SU-DHL-6 (cell line): ENCODE data around the gene AQP1.

Experiments
- H2AFZ ChIP-seq: fragments of 200-600 bp; sonication (generic); 2 replicates; pipeline ENCODE4 v1.6.1; 2014; ENCODE audit warnings: low read depth, mild to moderate bottlenecking, moderate library complexity, mixed read lengths, antibody characterized with exemption, low read length; ENCODE audit not compliant: severe bottlenecking
- H3F3A ChIP-seq: fragments of 200-600 bp; shearing (Covaris generic); 2 replicates; pipeline ENCODE4 v1.6.0; 2016; ENCODE audit warnings: antibody characterized with exemption, mild to moderate bottlenecking; ENCODE audit not compliant: insufficient read depth
- H3K27ac ChIP-seq: fragments of 200-600 bp; sonication (generic); 2 replicates; pipeline ENCODE4 v1.5.1; 2016; ENCODE audit warnings: low read depth, mild to moderate bottlenecking, low read length, moderate library complexity, mixed read lengths
- H3K27me3 ChIP-seq: fragments of 200-600 bp; sonication (generic), shearing (Covaris generic); 2 replicates; pipeline ENCODE4 v1.6.0; 2014; ENCODE audit warnings: mild to moderate bottlenecking, low read length
- H3K36me3 ChIP-seq: fragments of 200-600 bp; sonication (generic); 2 replicates; pipeline ENCODE4 v1.6.1; 2014; ENCODE audit warnings: mild to moderate bottlenecking, low read length, mixed read lengths
- H3K4me2 ChIP-seq: fragments of 300-600, 200-600 bp; shearing (Covaris generic), sonication (generic); 2 replicates; pipeline ENCODE4 v1.6.0; 2014; ENCODE audit warnings: low read length, low read depth, mild to moderate bottlenecking; ENCODE audit not compliant: poor library complexity, severe bottlenecking
- H3K4me3 ChIP-seq: fragments of 200-600 bp; sonication (generic); 2 replicates; pipeline ENCODE4 v1.5.1; 2014; ENCODE audit warnings: antibody characterized with exemption, low read length, mild to moderate bottlenecking, mixed read lengths; ENCODE audit not compliant: insufficient read depth, poor library complexity, severe bottlenecking
- H3K79me2 ChIP-seq: fragments of 200-600 bp; sonication (generic); 2 replicates; pipeline ENCODE4 v1.6.1; 2014; ENCODE audit warnings: mild to moderate bottlenecking, low read length, moderate library complexity; ENCODE audit not compliant: insufficient read depth
- H3K9ac ChIP-seq: fragments of 200-600 bp; sonication (generic); 2 replicates; pipeline ENCODE4 v1.7.0; 2014; ENCODE audit warnings: mild to moderate bottlenecking, low read length
- H3K9me2 ChIP-seq: fragments of 200-600 bp; sonication (generic); replicated peaks from 2 replicates; pipeline ENCODE4 v1.6.1; 2014; ENCODE audit warnings: low read length; ENCODE audit not compliant: insufficient read depth
- H3K9me3 ChIP-seq: fragments of 200-600 bp; sonication (generic); 2 replicates; pipeline ENCODE4 v1.6.1; 2014; ENCODE audit warnings: low read length, mixed read lengths; ENCODE audit not compliant: insufficient read depth
- H4K20me1 ChIP-seq: fragments of 200-600 bp; sonication (generic); 2 replicates; pipeline ENCODE4 v1.6.1; 2014; ENCODE audit warnings: low read depth, mild to moderate bottlenecking, antibody characterized with exemption, low read length, moderate library complexity, mixed read lengths
- EZH2phosphoT487 ChIP-seq: fragments of 200-600 bp; sonication (generic), shearing (Covaris generic); conservative IDR thresholded peaks from 2 replicates; pipeline ENCODE4 v1.6.1; 2018; ENCODE audit warnings: mild to moderate bottlenecking, antibody characterized with exemption, low read length, moderate library complexity, mixed read lengths
- TF ChIP-seq, protein P1 (sequence below): fragments of 200-600 bp; sonication (generic); IDR thresholded peaks from one replicate; pipeline ENCODE4 v1.5.1; 2017; ENCODE audit warnings: antibody characterized with exemption, mild to moderate bottlenecking, low read length, moderate library complexity; ENCODE audit not compliant: insufficient read depth, poor library complexity, severe bottlenecking

Gene AQP1

DNA sequence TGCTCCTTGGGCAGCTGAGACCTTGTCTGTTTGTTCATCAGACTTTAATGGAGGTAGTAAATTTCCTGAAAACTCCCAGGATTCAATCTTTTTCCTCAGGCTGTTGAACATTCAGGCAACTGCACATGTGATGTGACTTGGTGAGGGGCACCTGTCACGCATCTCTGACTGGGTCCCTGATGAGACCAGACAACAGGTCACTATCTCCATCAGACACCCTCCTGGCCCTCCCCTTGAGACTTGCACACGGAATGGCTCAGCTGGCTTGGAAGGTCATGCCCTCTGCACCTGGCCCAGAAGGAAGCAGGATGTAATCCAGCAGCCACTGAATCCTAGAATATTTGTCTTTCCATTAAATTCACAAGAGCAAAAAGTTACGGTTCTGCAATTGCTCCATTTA is 15.9 kb downstream of the AQP1 start:
- H3F3A ChIP-seq = no peaks in the 10 kb centered on the region
- H2AFZ ChIP-seq = no peak overlapping the region
- H3K4me2 ChIP-seq = no peak overlapping the region
- no peak overlapping the region for H3K27ac ChIP-seq
- H3K9me2 ChIP-seq = no peaks in the 10 kb centered on the region
- no peak overlapping the region for H3K9ac ChIP-seq
- TF ChIP-seq, protein P1, sequence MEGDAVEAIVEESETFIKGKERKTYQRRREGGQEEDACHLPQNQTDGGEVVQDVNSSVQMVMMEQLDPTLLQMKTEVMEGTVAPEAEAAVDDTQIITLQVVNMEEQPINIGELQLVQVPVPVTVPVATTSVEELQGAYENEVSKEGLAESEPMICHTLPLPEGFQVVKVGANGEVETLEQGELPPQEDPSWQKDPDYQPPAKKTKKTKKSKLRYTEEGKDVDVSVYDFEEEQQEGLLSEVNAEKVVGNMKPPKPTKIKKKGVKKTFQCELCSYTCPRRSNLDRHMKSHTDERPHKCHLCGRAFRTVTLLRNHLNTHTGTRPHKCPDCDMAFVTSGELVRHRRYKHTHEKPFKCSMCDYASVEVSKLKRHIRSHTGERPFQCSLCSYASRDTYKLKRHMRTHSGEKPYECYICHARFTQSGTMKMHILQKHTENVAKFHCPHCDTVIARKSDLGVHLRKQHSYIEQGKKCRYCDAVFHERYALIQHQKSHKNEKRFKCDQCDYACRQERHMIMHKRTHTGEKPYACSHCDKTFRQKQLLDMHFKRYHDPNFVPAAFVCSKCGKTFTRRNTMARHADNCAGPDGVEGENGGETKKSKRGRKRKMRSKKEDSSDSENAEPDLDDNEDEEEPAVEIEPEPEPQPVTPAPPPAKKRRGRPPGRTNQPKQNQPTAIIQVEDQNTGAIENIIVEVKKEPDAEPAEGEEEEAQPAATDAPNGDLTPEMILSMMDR = no peak
- TF ChIP-seq EZH2phosphoT487 = no peak
- no peaks in the 10 kb centered on the region; the same call in 1 of the 2 replicates for H3K27me3 ChIP-seq
- H3K9me3 ChIP-seq = no peaks in the 10 kb centered on the region
- no peak overlapping the region for H3K4me3 ChIP-seq
- H3K79me2 ChIP-seq = no peaks in the 10 kb centered on the region
- no peaks in the 10 kb centered on the region for H3K36me3 ChIP-seq
- no peaks in the 10 kb centered on the region for H4K20me1 ChIP-seq

DNA sequence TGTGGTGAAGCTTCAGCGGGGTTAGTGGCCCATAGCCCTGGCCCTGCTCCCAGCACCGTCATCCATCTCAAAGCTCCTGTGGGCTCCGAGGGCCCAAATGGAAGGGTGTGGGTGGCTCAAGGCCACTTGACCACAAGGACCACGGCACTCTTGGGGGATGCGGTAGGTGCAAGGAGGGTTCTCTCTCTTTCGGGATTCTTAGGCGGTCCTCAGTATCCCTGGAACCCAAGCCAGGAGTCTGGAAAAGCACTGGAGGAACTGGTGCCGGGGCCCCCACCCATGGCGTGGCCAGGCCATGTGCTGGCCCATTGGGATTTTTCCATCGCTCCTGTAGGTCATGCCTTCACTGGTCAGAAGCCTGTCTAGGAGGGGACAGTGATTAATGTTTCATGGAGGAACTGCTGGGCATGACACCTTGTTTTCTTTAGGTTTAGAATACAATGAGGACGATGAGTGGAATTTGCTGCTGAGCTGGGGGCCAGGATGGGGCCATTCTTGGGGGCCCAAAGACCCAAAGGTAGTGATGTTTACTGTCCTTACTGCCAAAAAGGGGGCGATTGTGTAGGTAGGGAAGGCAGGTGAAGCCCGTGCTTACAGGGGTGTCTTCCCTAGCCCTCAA is 16.7 kb downstream of the AQP1 start:
- H3K9me2 ChIP-seq = no peaks in the 10 kb centered on the region
- H4K20me1 ChIP-seq = no peaks in the 10 kb centered on the region
- H3K27ac ChIP-seq = no peak overlapping the region
- no peaks in the 10 kb centered on the region for H3K79me2 ChIP-seq
- H3K9me3 ChIP-seq = no peaks in the 10 kb centered on the region
- no peak for TF ChIP-seq EZH2phosphoT487
- TF ChIP-seq, protein P1 = no peak
- H3K4me2 ChIP-seq = no peak overlapping the region
- H3K4me3 ChIP-seq = no peak overlapping the region
- no peaks in the 10 kb centered on the region for H3F3A ChIP-seq
- no peaks in the 10 kb centered on the region for H3K36me3 ChIP-seq
- no peaks in the 10 kb centered on the region; the same call in 1 of the 2 replicates for H3K27me3 ChIP-seq
- no peak overlapping the region for H2AFZ ChIP-seq
- no peak overlapping the region for H3K9ac ChIP-seq

DNA sequence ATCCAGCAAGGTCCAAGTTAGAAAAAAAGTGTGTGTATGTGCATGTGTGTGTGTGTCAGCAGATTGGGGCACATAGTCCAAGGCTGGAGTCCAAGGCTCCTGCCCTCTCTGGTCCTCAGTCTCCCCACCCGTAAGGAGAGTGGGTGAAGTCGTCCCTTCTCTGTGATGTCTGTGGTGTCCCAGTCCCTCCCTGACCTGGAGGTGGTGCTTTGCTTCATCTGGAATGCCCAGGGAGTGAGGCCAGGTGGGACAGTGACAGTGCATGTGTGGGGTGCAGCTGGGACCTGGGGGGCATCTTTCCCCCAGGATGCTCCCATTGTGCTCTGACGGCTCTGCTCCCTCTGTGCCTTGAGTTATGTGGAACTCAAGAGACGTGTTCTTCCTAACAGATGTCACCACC is 18.0 kb downstream of the AQP1 start:
- Histone ChIP-seq H3K9ac (no peak overlapping the region), H3K9me2 (no peaks in the 10 kb centered on the region), H3K27ac (no peak overlapping the region), H3K36me3 (no peaks in the 10 kb centered on the region), H3K9me3 (no peaks in the 10 kb centered on the region), H3F3A (no peaks in the 10 kb centered on the region), H3K4me2 (no peak overlapping the region), H2AFZ (no peak overlapping the region), H3K4me3 (no peak overlapping the region), H4K20me1 (no peaks in the 10 kb centered on the region), H3K79me2 (no peaks in the 10 kb centered on the region), H3K27me3 (no peaks in the 10 kb centered on the region; the same call in 1 of the 2 replicates)
- TF ChIP-seq EZH2phosphoT487 = no peak
- TF ChIP-seq, protein P1 = no peak
